ENCODE results near the gene CALN1.

The CALN1 gene

DNA sequence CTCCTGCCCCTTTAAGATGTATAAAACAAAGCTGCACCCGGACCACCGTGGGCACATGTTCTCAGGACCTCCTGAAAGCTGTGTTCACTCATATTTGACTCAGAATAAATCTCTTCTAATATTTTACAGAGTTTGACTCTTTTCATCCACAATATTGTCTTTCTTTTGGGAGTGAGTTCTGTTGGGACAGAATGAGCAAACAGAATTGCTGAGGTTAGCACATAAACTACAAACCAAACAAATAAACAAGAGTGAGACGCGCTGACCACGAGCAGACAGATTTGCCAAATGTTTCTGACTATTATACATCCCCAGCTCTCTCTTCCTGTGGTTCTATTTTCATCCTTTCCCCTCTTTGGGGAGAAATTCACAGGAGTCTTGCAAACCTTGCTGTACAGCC, 526.7 kb downstream of the CALN1 start:
- no peak for TF ChIP-seq CTCF (IDR thresholded peaks at IDR 0.05; ENCODE audit: low read length, missing control alignments)
- no peak overlapping the region for H3K4me3 ChIP-seq (replicated peaks; ENCODE audit: low read depth, low read length)
- DNase-seq (ENCODE audit: low read depth) = no peak

GRCh38 chr7:71883415-71883814, 528.7 kb downstream of the CALN1 start:
- DNase-seq (ENCODE audit: low read depth) = no peak
- H3K4me3 ChIP-seq (replicated peaks; ENCODE audit: low read depth, low read length) = no peak overlapping the region
- TF ChIP-seq CTCF (IDR thresholded peaks at IDR 0.05; ENCODE audit: low read length, missing control alignments) = no peak

GRCh38 chr7:71871446-71871845, 540.7 kb downstream of the CALN1 start:
- TF ChIP-seq CTCF (IDR thresholded peaks at IDR 0.05; ENCODE audit: low read length, missing control alignments) = no peak
- DNase-seq (ENCODE audit: low read depth) = no peak
- no peak overlapping the region for H3K4me3 ChIP-seq (replicated peaks; ENCODE audit: low read depth, low read length)

DNA sequence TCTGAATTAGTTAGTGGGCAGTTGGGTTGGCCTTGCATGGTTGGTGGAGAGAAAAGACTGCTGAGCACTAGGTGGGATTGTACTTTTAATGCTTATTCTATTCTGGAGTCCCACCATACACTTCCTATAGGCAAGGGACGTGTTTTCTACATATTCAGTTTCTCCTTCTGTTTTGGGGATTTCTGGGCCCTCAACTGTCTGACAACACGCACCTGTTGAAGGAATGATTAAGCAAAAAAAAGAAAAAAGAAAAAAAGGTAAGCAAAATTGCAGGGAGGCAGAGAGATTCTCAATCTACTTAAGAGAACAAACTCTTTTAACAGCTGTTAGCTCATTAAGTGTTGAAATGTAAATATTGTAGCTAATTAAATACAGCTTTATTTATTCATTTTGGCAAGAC, 541.3 kb downstream of the CALN1 start:
- H3K4me3 ChIP-seq (replicated peaks; ENCODE audit: low read depth, low read length) = no peak overlapping the region
- no peak for DNase-seq (ENCODE audit: low read depth)
- no peak for TF ChIP-seq CTCF (IDR thresholded peaks at IDR 0.05; ENCODE audit: low read length, missing control alignments)

GRCh38 chr7:71868797-71869196, 543.3 kb downstream of the CALN1 start:
- no peak for TF ChIP-seq CTCF (IDR thresholded peaks at IDR 0.05; ENCODE audit: low read length, missing control alignments)
- no peak for DNase-seq (ENCODE audit: low read depth)
- no peak overlapping the region for H3K4me3 ChIP-seq (replicated peaks; ENCODE audit: low read depth, low read length)

- no peak overlapping the region for H3K4me3 ChIP-seq (replicated peaks; ENCODE audit: low read depth, low read length)
Observed at GRCh38 chr7:71867626-71868025, 544.5 kb downstream of the CALN1 start.

More at GRCh38 chr7:71867626-71868025, 544.5 kb downstream of the CALN1 start:
- no peak for DNase-seq (ENCODE audit: low read depth)
- no peak for TF ChIP-seq CTCF (IDR thresholded peaks at IDR 0.05; ENCODE audit: low read length, missing control alignments)
